HepG2 (cell line): ENCODE measurements around the gene UBALD1.

ENCODE experiments used
- BRCA1 ChIP-seq: sonication (generic); formaldehyde crosslinking; IDR thresholded peaks from 2 replicates; pipeline ENCODE4 v1.4.0; 2020; ENCODE audit warnings: missing genetic modification reagents
- KDM5A ChIP-seq: fragments of 200-600 bp; sonication (generic); IDR thresholded peaks from 2 replicates; pipeline ENCODE4 v1.7.0; 2018; ENCODE audit warnings: antibody characterized with exemption, mild to moderate bottlenecking, low read length, borderline replicate concordance
- ZNF138 ChIP-seq: sonication (generic); formaldehyde crosslinking; IDR thresholded peaks from 2 replicates; pipeline ENCODE4 v1.5.0; 2020; ENCODE audit warnings: mild to moderate bottlenecking, low read depth, missing genetic modification reagents
- ZNF160 ChIP-seq: sonication (generic); formaldehyde crosslinking; IDR thresholded peaks from 2 replicates; pipeline ENCODE4 v1.8.0; 2022; ENCODE audit warnings: mild to moderate bottlenecking, inconsistent platforms, missing genetic modification reagents
- ZNF451 ChIP-seq: sonication (generic); formaldehyde crosslinking; IDR thresholded peaks from 2 replicates; pipeline ENCODE4 v1.5.0; 2020; ENCODE audit warnings: mild to moderate bottlenecking, missing genetic modification reagents
- TF ChIP-seq, protein P1 (sequence below): sonication (generic); formaldehyde crosslinking; IDR thresholded peaks from 2 replicates; pipeline ENCODE4 v1.9.0; 2021; ENCODE audit warnings: missing genetic modification reagents, mild to moderate bottlenecking, borderline replicate concordance
- TF ChIP-seq, protein P2 (sequence below): sonication (generic); formaldehyde crosslinking; IDR thresholded peaks from 2 replicates; pipeline ENCODE4 v1.4.0; 2020; ENCODE audit warnings: missing genetic modification reagents
- TF ChIP-seq, protein P3 (sequence below): IDR thresholded peaks from 2 replicates; pipeline ENCODE4 v1.6.1; 2016; ENCODE audit warnings: low read depth
- TF ChIP-seq, protein P4 (sequence below): sonication (generic); formaldehyde crosslinking; IDR thresholded peaks from 2 replicates; pipeline ENCODE4 v1.4.0; 2020; ENCODE audit warnings: mild to moderate bottlenecking, missing genetic modification reagents
- TF ChIP-seq, protein P5 (sequence below): IDR thresholded peaks from 2 replicates; pipeline ENCODE4 v1.6.1; 2016; ENCODE audit warnings: missing compliant biosample characterization, missing genetic modification reagents, borderline replicate concordance

DNA sequence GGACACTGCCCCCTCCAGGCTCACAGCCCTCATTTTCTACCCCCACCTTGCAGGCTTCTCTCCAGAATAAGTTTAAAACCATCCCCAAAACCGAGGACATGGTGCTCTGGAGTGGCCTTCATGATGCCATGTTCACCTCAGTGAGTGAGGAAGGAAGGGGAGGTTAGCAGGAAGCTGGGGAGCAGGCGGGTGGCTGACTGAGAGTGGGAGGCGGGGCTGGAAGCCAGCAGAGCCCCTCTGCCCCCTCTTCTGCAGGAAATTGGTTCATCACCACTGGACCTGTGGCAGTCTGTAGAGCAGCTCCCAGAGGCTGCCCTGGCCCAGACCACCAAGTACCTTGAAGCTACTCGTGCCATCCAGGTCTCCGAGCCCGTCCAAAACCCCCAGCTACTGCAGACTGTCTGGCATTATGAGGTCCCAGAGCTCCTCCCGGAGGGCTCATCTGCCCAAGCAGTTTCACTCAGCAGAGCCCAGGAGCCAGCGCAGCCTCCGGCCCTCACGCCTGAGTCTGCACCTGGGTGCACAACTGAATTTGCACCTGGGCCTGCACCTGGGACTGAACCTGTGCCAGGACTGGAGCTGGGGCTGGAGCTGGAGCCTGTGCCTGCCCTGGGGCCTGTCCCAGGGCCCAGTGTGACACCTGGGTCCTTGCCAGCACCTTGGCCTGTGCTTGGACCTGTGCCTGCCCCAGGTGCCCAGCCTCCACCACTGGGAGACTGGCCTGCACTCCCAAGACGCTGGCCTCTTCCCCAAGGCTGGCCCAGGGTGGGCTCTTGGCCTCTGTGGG, 39.6 kb downstream of the UBALD1 start:
- TF ChIP-seq ZNF160 (CRISPR knock-in tag) (no peak), KDM5A (no peak), ZNF451 (CRISPR knock-in tag) (no peak), BRCA1 (CRISPR knock-in tag) (no peak), ZNF138 (no peak)
- TF ChIP-seq, protein P1, sequence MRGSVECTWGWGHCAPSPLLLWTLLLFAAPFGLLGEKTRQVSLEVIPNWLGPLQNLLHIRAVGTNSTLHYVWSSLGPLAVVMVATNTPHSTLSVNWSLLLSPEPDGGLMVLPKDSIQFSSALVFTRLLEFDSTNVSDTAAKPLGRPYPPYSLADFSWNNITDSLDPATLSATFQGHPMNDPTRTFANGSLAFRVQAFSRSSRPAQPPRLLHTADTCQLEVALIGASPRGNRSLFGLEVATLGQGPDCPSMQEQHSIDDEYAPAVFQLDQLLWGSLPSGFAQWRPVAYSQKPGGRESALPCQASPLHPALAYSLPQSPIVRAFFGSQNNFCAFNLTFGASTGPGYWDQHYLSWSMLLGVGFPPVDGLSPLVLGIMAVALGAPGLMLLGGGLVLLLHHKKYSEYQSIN (CRISPR knock-in tag): no peak
- TF ChIP-seq, protein P2, sequence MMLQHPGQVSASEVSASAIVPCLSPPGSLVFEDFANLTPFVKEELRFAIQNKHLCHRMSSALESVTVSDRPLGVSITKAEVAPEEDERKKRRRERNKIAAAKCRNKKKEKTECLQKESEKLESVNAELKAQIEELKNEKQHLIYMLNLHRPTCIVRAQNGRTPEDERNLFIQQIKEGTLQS (CRISPR knock-in tag): no peak
- TF ChIP-seq, protein P3, sequence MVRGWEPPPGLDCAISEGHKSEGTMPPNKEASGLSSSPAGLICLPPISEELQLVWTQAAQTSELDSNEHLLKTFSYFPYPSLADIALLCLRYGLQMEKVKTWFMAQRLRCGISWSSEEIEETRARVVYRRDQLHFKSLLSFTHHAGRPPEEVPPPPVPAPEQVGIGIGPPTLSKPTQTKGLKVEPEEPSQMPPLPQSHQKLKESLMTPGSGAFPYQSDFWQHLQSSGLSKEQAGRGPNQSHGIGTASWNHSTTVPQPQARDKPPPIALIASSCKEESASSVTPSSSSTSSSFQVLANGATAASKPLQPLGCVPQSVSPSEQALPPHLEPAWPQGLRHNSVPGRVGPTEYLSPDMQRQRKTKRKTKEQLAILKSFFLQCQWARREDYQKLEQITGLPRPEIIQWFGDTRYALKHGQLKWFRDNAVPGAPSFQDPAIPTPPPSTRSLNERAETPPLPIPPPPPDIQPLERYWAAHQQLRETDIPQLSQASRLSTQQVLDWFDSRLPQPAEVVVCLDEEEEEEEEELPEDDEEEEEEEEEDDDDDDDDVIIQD: no peak
- TF ChIP-seq, protein P4, sequence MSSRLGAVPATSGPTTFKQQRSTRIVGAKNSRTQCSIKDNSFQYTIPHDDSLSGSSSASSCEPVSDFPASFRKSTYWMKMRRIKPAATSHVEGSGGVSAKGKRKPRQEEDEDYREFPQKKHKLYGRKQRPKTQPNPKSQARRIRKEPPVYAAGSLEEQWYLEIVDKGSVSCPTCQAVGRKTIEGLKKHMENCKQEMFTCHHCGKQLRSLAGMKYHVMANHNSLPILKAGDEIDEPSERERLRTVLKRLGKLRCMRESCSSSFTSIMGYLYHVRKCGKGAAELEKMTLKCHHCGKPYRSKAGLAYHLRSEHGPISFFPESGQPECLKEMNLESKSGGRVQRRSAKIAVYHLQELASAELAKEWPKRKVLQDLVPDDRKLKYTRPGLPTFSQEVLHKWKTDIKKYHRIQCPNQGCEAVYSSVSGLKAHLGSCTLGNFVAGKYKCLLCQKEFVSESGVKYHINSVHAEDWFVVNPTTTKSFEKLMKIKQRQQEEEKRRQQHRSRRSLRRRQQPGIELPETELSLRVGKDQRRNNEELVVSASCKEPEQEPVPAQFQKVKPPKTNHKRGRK (CRISPR knock-in tag): no peak
- TF ChIP-seq, protein P5, sequence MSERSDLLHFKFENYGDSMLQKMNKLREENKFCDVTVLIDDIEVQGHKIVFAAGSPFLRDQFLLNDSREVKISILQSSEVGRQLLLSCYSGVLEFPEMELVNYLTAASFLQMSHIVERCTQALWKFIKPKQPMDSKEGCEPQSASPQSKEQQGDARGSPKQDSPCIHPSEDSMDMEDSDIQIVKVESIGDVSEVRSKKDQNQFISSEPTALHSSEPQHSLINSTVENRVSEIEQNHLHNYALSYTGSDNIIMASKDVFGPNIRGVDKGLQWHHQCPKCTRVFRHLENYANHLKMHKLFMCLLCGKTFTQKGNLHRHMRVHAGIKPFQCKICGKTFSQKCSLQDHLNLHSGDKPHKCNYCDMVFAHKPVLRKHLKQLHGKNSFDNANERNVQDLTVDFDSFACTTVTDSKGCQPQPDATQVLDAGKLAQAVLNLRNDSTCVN (CRISPR knock-in tag): no peak
